ENCODE results near the gene IPPK. TPM values are rescaled to one million over a fixed set of nuclear protein-coding genes. Genes with fewer than 3 reads are reported as not detected.
A peak's percentile ranks its signal among the peaks of the same experiment; 100 is the strongest.

IPPK gene
- total and polyA plus RNA-seq, 2 donors (not counting 1 experiment from before 2014, with no cell fraction given), result 11.1 to 16.4 TPM

DNA sequence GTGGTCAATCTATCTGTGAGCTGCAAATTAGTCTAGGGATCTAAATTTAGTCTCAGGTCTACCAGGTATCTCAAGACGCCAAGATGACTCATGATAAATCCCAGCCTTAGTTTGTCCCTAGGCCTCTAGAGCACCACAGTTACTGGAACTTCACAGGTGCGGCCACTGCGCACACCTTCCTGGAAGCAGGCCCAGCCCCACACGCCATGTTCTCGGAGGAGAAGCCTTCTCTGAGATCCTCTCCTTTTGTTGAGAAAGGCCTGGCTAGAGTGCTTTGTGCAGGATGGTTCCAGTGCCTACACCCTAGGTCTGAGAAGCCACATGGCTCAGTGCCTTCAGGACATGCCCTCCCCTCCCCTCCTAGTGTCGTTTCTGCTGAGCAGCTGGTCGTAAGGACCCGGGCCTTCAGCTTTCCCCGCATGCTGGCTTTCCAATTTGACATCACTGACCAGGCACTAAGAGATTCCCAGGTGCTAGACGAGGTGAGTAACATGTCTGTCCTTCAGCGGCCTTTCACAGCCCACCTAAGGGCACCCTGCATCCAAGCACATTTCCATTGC is 51.9 kb downstream of the IPPK start:
- Histone ChIP-seq H3K36me3 (ENCODE audit: control insufficient read depth, insufficient read depth, low read length) (peaks cover 12% of the 10 kb centered on the region), H3K9ac (ENCODE audit: insufficient read depth, low read length) (no peak overlapping the region), H3K27me3 (ENCODE audit: control insufficient read depth, insufficient read depth, low read length) (no peaks in the 10 kb centered on the region)

DNA sequence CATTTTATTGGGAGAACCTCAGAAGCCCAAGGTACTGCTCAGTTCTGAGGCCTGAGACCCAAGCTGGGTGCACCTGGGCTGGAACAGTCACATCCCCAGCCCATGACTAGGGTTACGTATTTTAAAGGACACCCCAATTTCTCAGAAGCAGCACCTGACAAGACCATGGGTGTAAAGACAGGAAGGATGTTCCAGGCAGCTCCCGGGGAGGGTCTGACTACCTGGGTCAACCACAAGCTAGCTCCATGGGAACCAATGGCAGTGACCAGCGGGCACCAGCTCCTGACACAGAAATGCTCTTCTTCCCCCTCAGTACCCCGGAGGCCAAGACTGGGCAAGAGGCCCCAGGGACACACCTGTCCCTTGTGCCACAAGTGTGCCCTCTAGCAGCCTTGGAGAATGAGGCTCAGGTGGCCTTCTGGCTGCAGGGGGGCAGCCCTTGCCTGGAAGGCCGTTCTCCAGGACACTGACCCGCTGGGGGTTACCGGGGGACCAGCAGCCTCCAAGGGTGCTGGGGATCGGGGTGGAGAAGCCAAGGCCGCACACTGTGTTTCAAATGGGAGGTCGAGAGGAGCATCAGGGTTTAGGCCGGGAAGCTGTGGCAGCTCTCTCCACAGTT is 52.6 kb downstream of the IPPK start:
- no peak overlapping the region for H3K9ac ChIP-seq (ENCODE audit: insufficient read depth, low read length)
- H3K9me3 ChIP-seq (ENCODE audit: control insufficient read depth, insufficient read depth, low read depth, low read length), result no peaks in the 10 kb centered on the region
- no peaks in the 10 kb centered on the region for H3K27me3 ChIP-seq (ENCODE audit: control insufficient read depth, insufficient read depth, low read length)
- peaks cover 15% of the 10 kb centered on the region for H3K36me3 ChIP-seq (ENCODE audit: control insufficient read depth, insufficient read depth, low read length)
- H3K79me2 ChIP-seq (ENCODE audit: control insufficient read depth, insufficient read depth, low read length), result no peaks in the 10 kb centered on the region
- H3K4me1 ChIP-seq (ENCODE audit: control insufficient read depth, extremely low read depth, insufficient read depth, low read length), result peaks cover 20% of the 10 kb centered on the region
- H3K4me3 ChIP-seq (replicated peaks in 1 of 4; ENCODE audit: control extremely low read depth in 1 of 4, insufficient read depth in 1 of 4, low read depth in 3 of 4, low read length in 4 of 4), result no peak overlapping the region
- no peaks in the 10 kb centered on the region for H4K20me1 ChIP-seq (ENCODE audit: control insufficient read depth, extremely low read depth, insufficient read depth, low read length)
- H3K27ac ChIP-seq (ENCODE audit: insufficient read depth, low read length), result no peak overlapping the region
- no peak overlapping the region for H2AFZ ChIP-seq (ENCODE audit: low read length)
- H3K4me2 ChIP-seq (ENCODE audit: extremely low read depth, insufficient read depth, low read length), result no peak overlapping the region
- no peak for DNase-seq (ENCODE audit: low read depth in 2 of 2)
- no peak for TF ChIP-seq EZH2 (IDR thresholded peaks at IDR 0.05; ENCODE audit: low read length, missing control alignments)
- TF ChIP-seq CTCF (conservative IDR thresholded peaks at IDR 0.05 in 1 of 2, IDR thresholded peaks at IDR 0.05 in 1 of 2; ENCODE audit: low read depth in 1 of 2, low read length in 2 of 2), result no peak

More for the DNA sequence above, 51.9 kb downstream of the IPPK start:
- TF ChIP-seq EZH2 (IDR thresholded peaks at IDR 0.05; ENCODE audit: low read length, missing control alignments) (no peak), CTCF (conservative IDR thresholded peaks at IDR 0.05 in 1 of 2, IDR thresholded peaks at IDR 0.05 in 1 of 2; ENCODE audit: low read depth in 1 of 2, low read length in 2 of 2) (no peak)
- no peak overlapping the region for H3K27ac ChIP-seq (ENCODE audit: insufficient read depth, low read length)
- no peak for DNase-seq (ENCODE audit: low read depth in 2 of 2)
- no peak overlapping the region for H3K4me2 ChIP-seq (ENCODE audit: extremely low read depth, insufficient read depth, low read length)
- H4K20me1 ChIP-seq (ENCODE audit: control insufficient read depth, extremely low read depth, insufficient read depth, low read length), result no peaks in the 10 kb centered on the region
- H3K79me2 ChIP-seq (ENCODE audit: control insufficient read depth, insufficient read depth, low read length), result no peaks in the 10 kb centered on the region
- no peaks in the 10 kb centered on the region for H3K9me3 ChIP-seq (ENCODE audit: control insufficient read depth, insufficient read depth, low read depth, low read length)
- H3K4me3 ChIP-seq (replicated peaks in 1 of 4; ENCODE audit: control extremely low read depth in 1 of 4, insufficient read depth in 1 of 4, low read depth in 3 of 4, low read length in 4 of 4), result no peak overlapping the region
- peaks cover 20% of the 10 kb centered on the region for H3K4me1 ChIP-seq (ENCODE audit: control insufficient read depth, extremely low read depth, insufficient read depth, low read length)
- H2AFZ ChIP-seq (ENCODE audit: low read length), result no peak overlapping the region

DNA sequence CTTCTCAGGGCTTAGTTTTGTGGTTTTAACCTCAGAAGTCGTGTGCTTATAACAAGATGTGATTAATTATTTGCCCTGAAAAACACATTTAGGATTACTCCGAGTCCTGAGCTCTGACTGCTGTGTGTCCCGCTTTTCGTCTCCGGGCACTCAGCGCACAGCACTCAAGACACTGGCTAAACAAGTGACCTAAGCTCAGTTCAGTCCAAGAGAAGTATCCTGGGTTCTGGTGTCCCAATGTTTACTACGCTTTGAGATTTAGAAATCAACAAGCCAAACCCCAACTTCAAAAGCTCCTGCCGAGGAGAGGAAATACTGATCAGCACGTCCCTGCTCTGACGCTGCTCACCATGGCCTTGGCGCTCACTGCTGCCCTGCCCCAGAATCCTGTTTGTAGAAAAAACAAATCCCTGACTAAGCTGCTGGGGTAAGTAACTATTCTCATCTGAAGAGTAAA is 53.2 kb downstream of the IPPK start:
- H3K4me2 ChIP-seq (ENCODE audit: extremely low read depth, insufficient read depth, low read length), result peak overlapping the region; percentile 70
- peak in 1 of 2 donors; percentile 59 for DNase-seq (ENCODE audit: low read depth in 2 of 2)
- peaks cover 19% of the 10 kb centered on the region for H3K36me3 ChIP-seq (ENCODE audit: control insufficient read depth, insufficient read depth, low read length)
- no peaks in the 10 kb centered on the region for H3K27me3 ChIP-seq (ENCODE audit: control insufficient read depth, insufficient read depth, low read length)
- H3K4me1 ChIP-seq (ENCODE audit: control insufficient read depth, extremely low read depth, insufficient read depth, low read length), result peaks cover 20% of the 10 kb centered on the region
- no peak for TF ChIP-seq EZH2 (IDR thresholded peaks at IDR 0.05; ENCODE audit: low read length, missing control alignments)
- TF ChIP-seq CTCF (conservative IDR thresholded peaks at IDR 0.05 in 1 of 2, IDR thresholded peaks at IDR 0.05 in 1 of 2; ENCODE audit: low read depth in 1 of 2, low read length in 2 of 2), result no peak
- peak overlapping the region; percentile 24 for H3K27ac ChIP-seq (ENCODE audit: insufficient read depth, low read length)
- H4K20me1 ChIP-seq (ENCODE audit: control insufficient read depth, extremely low read depth, insufficient read depth, low read length), result no peaks in the 10 kb centered on the region
- no peaks in the 10 kb centered on the region for H3K9me3 ChIP-seq (ENCODE audit: control insufficient read depth, insufficient read depth, low read depth, low read length)
- H3K4me3 ChIP-seq (replicated peaks in 1 of 4; ENCODE audit: control extremely low read depth in 1 of 4, insufficient read depth in 1 of 4, low read depth in 3 of 4, low read length in 4 of 4), result peak overlapping the region in 1 of 4 experiments; percentile 21
- H3K79me2 ChIP-seq (ENCODE audit: control insufficient read depth, insufficient read depth, low read length), result no peaks in the 10 kb centered on the region
- no peak overlapping the region for H2AFZ ChIP-seq (ENCODE audit: low read length)
- H3K9ac ChIP-seq (ENCODE audit: insufficient read depth, low read length), result no peak overlapping the region

Measured in fibroblast of lung (primary cell).